Measurements from ENCODE around the gene KRT3.

The KRT3 gene

GRCh38 chr12:52795694-52796428, at the start of gene KRT3:
Gene KRT3 (minus strand): TSS chr12:52796117. CDS start chr12:52796042, 75 bp downstream.
- Mint-ChIP-seq H3K27me3 (peaks cover 24% of the 10 kb centered on the region), H3K4me3 (no peak within 1 kb of the TSS), H3K9me3 (no peaks in the 10 kb centered on the region), H3K27ac (ENCODE audit: low read depth) (no peak within 1 kb of the TSS), H3K36me3 (ENCODE audit: insufficient read depth) (no peaks in the 10 kb centered on the region), H3K4me1 (peaks cover 5% of the 10 kb centered on the region)
- DNase-seq (ENCODE audit: low spot score in 2 of 2) = no peak
- no peak for ATAC-seq (replicated peaks; ENCODE audit: extremely low read depth, poor library complexity, severe bottlenecking)

GRCh38 chr12:52844386-52844785, 48.5 kb upstream of the KRT3 start:
- Mint-ChIP-seq H3K27me3 (peaks cover 31% of the 10 kb centered on the region), H3K9me3 (no peaks in the 10 kb centered on the region)
- no peak for ATAC-seq (replicated peaks; ENCODE audit: extremely low read depth, poor library complexity, severe bottlenecking)

GRCh38 chr12:52839436-52840105, 43.7 kb upstream of the KRT3 start:
- Mint-ChIP-seq H3K27me3 (peaks cover 40% of the 10 kb centered on the region), H3K4me1 (peaks cover 26% of the 10 kb centered on the region), H3K36me3 (ENCODE audit: insufficient read depth) (no peaks in the 10 kb centered on the region), H3K27ac (ENCODE audit: low read depth) (no peak overlapping the region), H3K9me3 (no peaks in the 10 kb centered on the region), H3K4me3 (no peak overlapping the region)
- ATAC-seq (replicated peaks; ENCODE audit: extremely low read depth, poor library complexity, severe bottlenecking) (no peak), DNase-seq (ENCODE audit: low spot score in 2 of 2) (no peak)

More at GRCh38 chr12:52844386-52844785, 48.5 kb upstream of the KRT3 start:
- DNase-seq (ENCODE audit: low spot score in 2 of 2) = no peak
- H3K27ac Mint-ChIP-seq (ENCODE audit: low read depth) = no peak overlapping the region
- H3K4me3 Mint-ChIP-seq = no peak overlapping the region
- H3K4me1 Mint-ChIP-seq = peaks cover 6% of the 10 kb centered on the region
- no peaks in the 10 kb centered on the region for H3K36me3 Mint-ChIP-seq (ENCODE audit: insufficient read depth)

GRCh38 chr12:52838609-52839435, 42.9 kb upstream of the KRT3 start:
- peaks cover 40% of the 10 kb centered on the region for H3K27me3 Mint-ChIP-seq
- no peaks in the 10 kb centered on the region for H3K9me3 Mint-ChIP-seq
- no peak overlapping the region for H3K4me3 Mint-ChIP-seq
- ATAC-seq (replicated peaks; ENCODE audit: extremely low read depth, poor library complexity, severe bottlenecking) (no peak), DNase-seq (ENCODE audit: low spot score in 2 of 2) (no peak)
- no peaks in the 10 kb centered on the region for H3K36me3 Mint-ChIP-seq (ENCODE audit: insufficient read depth)
- peaks cover 26% of the 10 kb centered on the region for H3K4me1 Mint-ChIP-seq
- no peak overlapping the region for H3K27ac Mint-ChIP-seq (ENCODE audit: low read depth)

- Mint-ChIP-seq H3K27me3 (peaks cover 40% of the 10 kb centered on the region), H3K36me3 (ENCODE audit: insufficient read depth) (no peaks in the 10 kb centered on the region), H3K9me3 (no peaks in the 10 kb centered on the region), H3K27ac (ENCODE audit: low read depth) (peak overlapping the region; percentile 22), H3K4me1 (peaks cover 26% of the 10 kb centered on the region), H3K4me3 (no peak overlapping the region)
- ATAC-seq (replicated peaks; ENCODE audit: extremely low read depth, poor library complexity, severe bottlenecking) (no peak), DNase-seq (ENCODE audit: low spot score in 2 of 2) (no peak)
These were observed 42.1 kb upstream of the KRT3 start for GRCh38 chr12:52837781-52838608.

GRCh38 chr12:52837413-52837741, 41.5 kb upstream of the KRT3 start:
- no peaks in the 10 kb centered on the region for H3K9me3 Mint-ChIP-seq
- peaks cover 22% of the 10 kb centered on the region for H3K4me1 Mint-ChIP-seq
- H3K36me3 Mint-ChIP-seq (ENCODE audit: insufficient read depth) = no peaks in the 10 kb centered on the region
- peak overlapping the region; percentile 14 for H3K27ac Mint-ChIP-seq (ENCODE audit: low read depth)
- DNase-seq (ENCODE audit: low spot score in 2 of 2) = no peak
- ATAC-seq (replicated peaks; ENCODE audit: extremely low read depth, poor library complexity, severe bottlenecking) = no peak
- H3K4me3 Mint-ChIP-seq = no peak overlapping the region
- peaks cover 40% of the 10 kb centered on the region for H3K27me3 Mint-ChIP-seq

- H3K4me3 Mint-ChIP-seq = peak overlapping the region; percentile 3
- ATAC-seq (replicated peaks; ENCODE audit: extremely low read depth, poor library complexity, severe bottlenecking) = peak; percentile 34
- H3K9me3 Mint-ChIP-seq = no peaks in the 10 kb centered on the region
- DNase-seq (ENCODE audit: low spot score in 2 of 2) = no peak
- H3K27me3 Mint-ChIP-seq = peaks cover 40% of the 10 kb centered on the region
- peaks cover 20% of the 10 kb centered on the region for H3K4me1 Mint-ChIP-seq
- H3K27ac Mint-ChIP-seq (ENCODE audit: low read depth) = peak overlapping the region; percentile 58
- H3K36me3 Mint-ChIP-seq (ENCODE audit: insufficient read depth) = no peaks in the 10 kb centered on the region
These were observed 40.8 kb upstream of the KRT3 start for GRCh38 chr12:52836491-52837412.

- DNase-seq (ENCODE audit: low spot score in 2 of 2) (peak in 1 of 2 donors; percentile 28), ATAC-seq (replicated peaks; ENCODE audit: extremely low read depth, poor library complexity, severe bottlenecking) (peak; percentile 91)
- Mint-ChIP-seq H3K27ac (ENCODE audit: low read depth) (peak overlapping the region; percentile 58), H3K27me3 (peaks cover 40% of the 10 kb centered on the region), H3K36me3 (ENCODE audit: insufficient read depth) (no peaks in the 10 kb centered on the region), H3K4me1 (peaks cover 20% of the 10 kb centered on the region), H3K9me3 (no peaks in the 10 kb centered on the region), H3K4me3 (peak overlapping the region; percentile 3)
These were observed 40.1 kb upstream of the KRT3 start for GRCh38 chr12:52836042-52836466.

GRCh38 chr12:52835271-52836041, 39.5 kb upstream of the KRT3 start:
- H3K27ac Mint-ChIP-seq (ENCODE audit: low read depth) = peak overlapping the region; percentile 58
- H3K27me3 Mint-ChIP-seq = peaks cover 37% of the 10 kb centered on the region
- H3K4me3 Mint-ChIP-seq = peak overlapping the region; percentile 3
- H3K36me3 Mint-ChIP-seq (ENCODE audit: insufficient read depth) = no peaks in the 10 kb centered on the region
- ATAC-seq (replicated peaks; ENCODE audit: extremely low read depth, poor library complexity, severe bottlenecking) (no peak), DNase-seq (ENCODE audit: low spot score in 2 of 2) (no peak)
- no peaks in the 10 kb centered on the region for H3K9me3 Mint-ChIP-seq
- peaks cover 20% of the 10 kb centered on the region for H3K4me1 Mint-ChIP-seq

GRCh38 chr12:52834727-52835001, 38.7 kb upstream of the KRT3 start:
- ATAC-seq (replicated peaks; ENCODE audit: extremely low read depth, poor library complexity, severe bottlenecking) = no peak
- Mint-ChIP-seq H3K27me3 (peaks cover 29% of the 10 kb centered on the region), H3K27ac (ENCODE audit: low read depth) (no peak overlapping the region), H3K4me1 (peaks cover 20% of the 10 kb centered on the region), H3K4me3 (no peak overlapping the region), H3K9me3 (no peaks in the 10 kb centered on the region), H3K36me3 (ENCODE audit: insufficient read depth) (no peaks in the 10 kb centered on the region)
- DNase-seq (ENCODE audit: low spot score in 2 of 2) = no peak

All from central memory CD8-positive, alpha-beta T cell (primary cell).